Left forelimb (tissue), 1 donor: ENCODE results near the gene EXOSC1.
"Not testable (repeated sequence)": the region's sequence is repeated elsewhere in the genome, so short reads cannot be mapped to it uniquely, and the experiment has no call there.

Experiments
- DNase-seq: peaks from one replicate; pipeline ENCODE4 v3.0.0-alpha.2; 2018; ENCODE audit warnings: low spot score

Gene EXOSC1

DNA sequence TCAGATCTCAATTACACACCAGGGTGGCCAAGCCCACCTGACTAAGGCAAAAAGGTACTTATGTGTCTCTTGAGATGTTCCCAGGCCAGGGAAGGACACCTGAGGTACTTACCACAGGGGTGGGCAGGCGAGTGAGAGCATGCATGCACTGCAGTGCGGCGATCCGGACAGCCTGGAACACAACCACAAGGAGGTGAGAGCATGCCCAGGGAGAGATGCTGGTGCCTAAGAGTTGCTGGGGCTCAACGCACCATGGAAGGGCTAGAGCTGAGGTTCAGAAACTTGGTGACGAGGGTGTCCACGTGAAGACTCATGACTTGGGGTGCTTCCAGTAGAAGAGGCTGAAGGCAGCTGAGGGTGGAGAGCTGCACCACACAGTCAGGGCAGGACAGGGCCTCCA lies 13.3 kb upstream of the EXOSC1 start:
- no peak for DNase-seq

GRCh38 chr10:97456686-97457065 lies 10.9 kb upstream of the EXOSC1 start:
- no peak for DNase-seq

DNA sequence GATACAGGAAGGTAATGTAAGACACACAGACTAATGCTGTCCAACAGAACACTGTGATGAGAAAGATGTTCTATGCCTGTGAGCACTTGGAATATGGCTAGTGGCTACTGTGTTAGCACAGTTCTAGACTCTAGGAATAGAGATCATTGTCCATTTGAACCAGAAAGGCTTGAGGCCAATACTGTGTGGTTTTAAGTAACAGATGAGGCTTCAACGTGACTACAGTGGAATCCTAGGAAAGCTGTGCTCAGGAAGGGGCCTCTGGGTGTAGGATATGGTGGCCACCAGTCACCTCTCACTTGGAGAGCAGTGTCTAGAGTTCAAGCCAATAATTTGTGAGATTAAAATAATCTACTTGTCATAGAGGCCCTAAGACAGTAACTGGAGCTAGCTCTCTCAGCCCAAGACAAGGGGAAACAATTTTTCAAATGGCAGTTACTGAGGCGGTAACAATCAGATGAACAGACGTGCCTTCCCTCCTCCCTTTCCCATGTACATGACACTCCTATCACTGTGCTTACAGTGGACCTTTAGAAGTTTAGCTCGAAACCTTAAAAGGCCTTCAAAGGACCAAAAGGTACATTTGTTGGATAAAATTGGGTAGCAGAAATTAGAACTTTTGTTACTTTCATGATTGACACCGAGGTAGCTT lies 10.4 kb upstream of the EXOSC1 start:
- no peak for DNase-seq

DNA sequence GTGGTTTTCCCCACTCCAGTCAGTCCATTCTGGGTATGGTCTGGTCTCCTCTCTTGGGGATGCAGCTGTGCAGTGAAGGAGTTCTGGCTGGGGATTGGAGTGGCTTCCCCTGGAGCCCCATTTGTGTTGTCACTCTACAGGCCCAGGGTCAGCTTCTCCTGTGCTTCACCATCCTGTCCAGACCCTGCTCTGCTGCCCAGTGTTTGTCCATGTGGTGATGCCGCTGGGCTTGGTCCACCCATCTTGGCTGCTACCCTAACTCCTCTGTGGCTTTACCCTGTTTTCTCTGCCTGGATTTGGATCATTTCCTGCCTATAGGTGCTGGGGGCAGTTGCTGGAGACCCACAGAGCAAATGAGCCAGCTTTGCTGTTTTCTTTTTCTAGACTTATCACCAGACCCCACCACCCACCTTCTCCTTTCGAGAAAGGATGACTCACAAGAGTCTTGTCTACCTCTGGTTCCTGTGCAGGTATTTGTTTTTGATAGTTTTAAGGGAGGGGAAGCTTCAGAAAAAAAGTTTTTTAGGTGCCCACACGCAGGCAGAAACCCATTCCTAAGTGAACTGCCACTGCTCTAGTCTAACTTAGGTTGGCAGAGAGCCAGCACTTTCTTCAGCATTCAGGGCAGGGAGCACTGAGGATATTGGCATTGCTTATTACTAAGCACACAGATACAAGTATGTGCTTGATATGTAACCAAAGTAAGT lies 8.7 kb upstream of the EXOSC1 start:
- DNase-seq, result no peak

- DNase-seq, result no peak
Observed at GRCh38 chr10:97452352-97452751, 6.5 kb upstream of the EXOSC1 start.

DNA sequence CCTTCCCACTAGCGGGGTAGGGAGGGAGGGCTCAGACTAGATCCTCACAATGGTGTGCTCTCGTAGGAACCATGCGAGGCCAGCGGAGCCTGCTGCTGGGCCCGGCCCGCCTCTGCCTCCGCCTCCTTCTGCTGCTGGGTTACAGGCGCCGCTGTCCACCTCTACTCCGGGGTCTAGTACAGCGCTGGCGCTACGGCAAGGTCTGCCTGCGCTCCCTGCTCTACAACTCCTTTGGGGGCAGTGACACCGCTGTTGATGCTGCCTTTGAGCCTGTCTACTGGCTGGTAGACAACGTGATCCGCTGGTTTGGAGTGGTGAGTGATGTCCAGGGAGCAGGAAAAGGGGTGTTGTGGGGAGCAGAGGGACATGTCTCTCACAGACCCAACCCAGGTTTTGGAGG lies 5.8 kb upstream of the EXOSC1 start:
- DNase-seq, result no peak

- no peak for DNase-seq
Observed at GRCh38 chr10:97450828-97451227, 5.0 kb upstream of the EXOSC1 start.

GRCh38 chr10:97445357-97445721 lies 467 bp downstream of the EXOSC1 start:
- no peak for DNase-seq

DNA sequence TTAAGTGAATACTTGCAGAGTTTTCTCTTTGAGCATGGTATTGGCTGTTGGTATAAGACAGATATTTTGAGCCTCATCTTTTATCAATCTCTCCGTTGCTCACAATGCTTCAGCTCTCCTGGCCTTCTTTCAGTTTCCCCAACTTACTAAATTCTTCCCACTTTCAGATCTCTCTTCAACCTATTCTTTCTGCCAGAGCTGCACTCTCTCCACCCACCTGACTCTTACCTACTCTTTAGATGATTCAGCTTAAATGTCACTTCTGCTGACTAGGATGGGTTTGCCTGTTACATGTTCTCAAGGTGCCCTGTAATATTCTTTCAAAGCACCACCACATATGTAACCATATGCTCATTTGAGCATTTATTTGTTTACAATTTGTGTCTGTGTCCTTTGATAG lies 1.6 kb downstream of the EXOSC1 start:
- no peak for DNase-seq

- DNase-seq, result no peak
Observed at GRCh38 chr10:97442277-97442676, 3.5 kb downstream of the EXOSC1 start.

DNA sequence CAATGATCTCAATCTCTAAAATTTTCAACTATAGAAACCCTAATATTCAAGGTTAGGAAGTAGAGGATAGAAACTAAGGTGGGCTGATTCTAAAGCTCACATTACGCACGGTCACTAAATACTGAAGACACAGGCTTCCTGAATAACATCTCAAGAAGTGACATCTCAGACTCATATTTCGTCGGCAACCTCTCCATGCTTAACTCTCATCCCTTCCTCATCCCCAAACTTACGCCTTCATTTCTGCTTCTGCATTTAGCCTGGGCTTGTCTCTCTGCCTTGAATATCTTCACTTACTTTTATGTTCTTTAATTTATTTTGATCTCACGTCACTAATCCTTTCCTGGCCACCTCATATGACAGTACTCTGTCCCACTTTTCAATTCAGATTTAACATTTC lies 10.6 kb downstream of the EXOSC1 start:
- DNase-seq, result no peak

DNA sequence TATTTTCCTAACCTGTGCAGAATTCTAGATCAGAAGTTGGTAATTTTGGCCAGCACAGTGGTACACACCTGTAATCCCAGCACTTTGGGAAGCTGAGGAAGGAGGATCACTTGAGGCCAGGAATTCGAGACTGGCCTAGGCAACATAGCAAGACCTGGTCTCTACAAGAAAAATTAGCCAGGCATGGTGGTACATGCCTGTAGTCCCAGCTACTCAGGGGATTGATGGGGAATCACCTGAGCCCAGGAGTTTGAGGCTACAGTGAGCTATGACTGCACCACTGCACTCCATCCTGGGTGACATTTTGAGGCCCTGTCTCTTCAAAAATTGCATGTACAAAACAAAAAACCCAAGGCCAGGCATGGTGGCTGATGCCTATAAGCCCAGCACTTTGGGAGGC lies 11.2 kb downstream of the EXOSC1 start:
- no peak for DNase-seq

DNA sequence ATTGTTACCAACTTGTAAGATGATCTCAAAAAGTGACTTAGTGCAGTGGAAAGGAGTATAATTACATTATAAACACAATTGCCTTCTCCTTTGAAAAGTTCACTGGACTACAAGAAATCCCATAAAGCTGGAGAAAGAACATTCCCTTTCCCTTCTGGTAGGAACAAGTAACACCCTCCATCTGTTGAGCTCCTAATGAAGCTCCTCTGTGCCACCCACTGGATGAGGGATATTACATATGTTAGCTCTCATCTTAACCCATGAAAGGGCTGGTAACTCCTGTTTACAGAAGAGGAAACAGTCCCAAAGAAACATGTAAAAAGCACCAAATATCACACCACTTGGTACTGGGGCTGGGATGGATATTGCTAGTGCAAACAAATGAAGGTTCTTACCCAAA lies 11.8 kb downstream of the EXOSC1 start:
- no peak for DNase-seq

DNA sequence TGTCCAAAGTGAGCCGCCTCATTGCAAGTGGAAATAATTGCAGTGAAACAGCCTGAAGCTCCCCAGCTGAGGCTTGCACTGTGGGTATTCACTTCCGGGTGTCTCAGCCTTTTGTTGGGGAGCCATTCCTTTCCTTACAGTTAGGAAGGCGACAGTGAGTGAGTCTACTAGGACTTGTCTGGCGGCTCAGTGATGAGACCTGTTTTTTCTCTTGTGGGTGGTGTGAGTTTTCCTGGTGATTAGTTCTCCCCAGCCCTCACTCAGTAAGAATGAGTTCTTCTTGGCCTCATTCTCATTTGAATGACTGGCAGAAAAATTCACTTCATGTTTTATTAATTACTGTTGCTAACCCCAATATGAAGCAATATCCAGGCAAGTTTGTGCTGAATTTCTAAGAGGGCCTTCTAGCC lies 17.2 kb downstream of the EXOSC1 start:
- no peak for DNase-seq

- no peak for DNase-seq
Observed at GRCh38 chr10:97427571-97428179, 18.1 kb downstream of the EXOSC1 start.

DNA sequence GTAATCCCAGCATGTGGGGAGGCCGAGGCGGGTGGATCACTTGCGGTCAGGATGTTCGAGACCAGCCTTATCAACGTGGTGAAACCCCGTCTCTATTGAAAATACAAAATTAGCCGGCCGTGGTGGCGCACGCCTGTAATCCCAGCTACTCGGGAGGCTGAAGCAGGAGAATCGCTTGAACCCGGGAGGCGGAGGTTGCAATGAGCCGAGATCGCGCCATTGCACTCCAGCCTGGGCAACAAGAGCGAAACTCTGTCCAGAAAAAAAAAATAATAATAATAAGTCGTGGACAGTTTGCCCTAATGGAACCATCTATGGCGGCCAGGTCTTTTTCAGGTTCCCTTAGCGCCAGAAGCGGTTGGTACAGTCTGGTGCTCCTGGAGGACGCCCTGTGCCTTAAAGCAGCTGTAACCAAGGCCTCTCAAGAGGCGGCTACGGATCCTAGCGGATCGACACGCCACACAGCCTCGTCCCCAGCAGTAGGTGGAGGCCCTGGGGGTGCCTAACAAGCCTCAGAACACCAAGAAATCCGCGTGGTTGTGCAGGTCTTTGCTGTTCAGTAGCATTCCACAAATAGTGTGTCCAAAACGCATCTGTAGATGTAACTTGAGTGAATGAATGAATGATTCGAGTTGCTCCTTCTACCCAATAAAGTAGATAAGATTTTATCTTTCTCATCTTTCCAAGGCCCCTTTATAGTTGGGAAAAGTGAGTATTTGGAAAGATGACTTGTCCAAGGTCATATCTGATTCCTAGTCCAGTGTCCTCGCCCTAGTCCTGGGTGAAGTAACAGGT lies 18.8 kb downstream of the EXOSC1 start:
- no peak for DNase-seq

- peak; percentile 98 for DNase-seq
Observed at GRCh38 chr10:97425964-97426775, 19.6 kb downstream of the EXOSC1 start, which contains the start of gene PGAM1. Gene PGAM1, plus strand, starts transcription at chr10:97426191. Its CDS starts 117 bp downstream, at chr10:97426308.

DNA sequence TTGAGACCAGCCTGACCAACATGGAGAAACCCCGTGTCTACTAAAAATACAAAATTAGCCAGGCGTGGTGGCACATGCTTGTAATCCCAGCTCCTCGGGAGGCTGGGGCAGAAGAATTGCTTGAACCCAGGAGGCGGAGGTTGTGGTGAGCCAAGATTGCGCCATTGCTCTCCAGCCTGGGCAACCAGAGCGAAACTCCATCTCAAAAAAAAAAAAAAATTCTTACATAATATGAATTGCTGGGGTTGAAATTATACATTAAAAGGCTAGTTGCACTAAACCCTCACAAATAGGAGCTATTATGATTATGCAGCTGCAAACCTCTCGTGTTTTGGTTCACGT lies 22.1 kb downstream of the EXOSC1 start:
- DNase-seq, result not testable (repeated sequence)

DNA sequence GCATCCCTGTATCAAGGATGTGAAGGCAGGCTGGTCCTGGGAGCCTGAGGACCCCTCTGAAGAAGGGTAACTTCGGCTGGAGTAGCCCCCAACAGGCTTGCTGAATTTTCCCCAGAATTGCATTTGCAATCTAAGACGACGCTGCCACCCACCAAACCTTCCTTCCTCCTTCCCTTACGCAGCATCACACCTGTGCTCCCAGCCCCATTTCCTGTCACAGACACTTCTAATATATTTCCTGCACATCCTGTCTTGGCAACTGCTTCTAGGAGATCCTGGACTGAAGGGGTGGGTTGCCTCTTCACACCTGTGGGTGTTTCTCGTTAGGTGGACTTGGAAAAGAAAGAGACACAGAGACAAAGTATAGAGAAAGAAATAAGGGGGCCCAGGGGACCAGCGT lies 29.2 kb downstream of the EXOSC1 start:
- no peak for DNase-seq

DNA sequence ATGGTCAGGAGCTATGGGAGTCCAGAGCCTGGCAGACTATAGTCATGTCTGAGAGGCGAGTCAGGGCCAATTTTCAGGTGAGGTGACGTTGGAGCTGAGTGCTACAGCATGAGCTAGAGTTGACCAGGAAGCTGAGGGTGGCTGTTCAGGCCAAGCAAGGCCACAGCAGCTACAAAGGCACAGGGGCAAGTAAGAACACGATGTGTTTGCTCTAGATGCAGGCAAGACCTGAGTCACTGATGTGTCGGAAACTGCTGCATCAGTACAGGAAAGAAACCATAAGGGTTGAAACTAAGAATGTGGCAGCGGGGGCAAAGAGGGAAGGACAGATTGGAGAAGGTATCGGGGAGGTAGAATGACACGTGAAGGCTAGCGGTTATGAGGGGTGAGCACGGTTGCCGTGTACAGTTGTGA lies 32.9 kb downstream of the EXOSC1 start:
- DNase-seq, result no peak

GRCh38 chr10:97411406-97411805 lies 34.4 kb downstream of the EXOSC1 start:
- DNase-seq, result no peak

DNA sequence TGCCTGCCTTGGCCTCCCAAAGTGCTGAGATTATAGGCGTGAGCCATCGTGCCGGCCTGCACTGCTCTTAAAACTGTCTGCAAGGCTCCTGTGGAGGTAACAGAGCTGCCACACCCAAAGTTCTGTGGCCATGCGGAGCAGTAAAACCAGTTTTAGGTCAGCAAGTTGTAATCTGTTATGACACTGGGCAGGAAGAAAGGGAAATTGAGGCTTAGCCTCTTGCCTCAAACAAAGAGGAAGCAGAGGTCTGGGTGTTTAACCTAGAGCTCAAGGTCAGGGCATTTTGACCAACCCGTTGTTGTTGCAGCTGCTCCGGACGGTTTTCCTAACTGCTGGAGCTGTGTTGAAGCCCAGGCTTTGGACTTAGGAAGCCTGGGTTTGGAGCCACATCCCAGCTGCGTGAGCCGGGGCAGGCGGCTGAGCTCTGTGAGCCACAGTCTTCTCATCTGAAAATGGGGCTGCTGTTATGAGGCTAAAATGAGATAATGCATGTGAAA lies 37.3 kb downstream of the EXOSC1 start:
- no peak for DNase-seq
